Measurements from ENCODE around the gene GLYATL1B.
"Not testable (repeated sequence)": the region's sequence is repeated elsewhere in the genome, so short reads cannot be mapped to it uniquely, and the experiment has no call there.

Gene GLYATL1B

GRCh38 chr11:59086007-59086406 is at the start of gene GLYATL1B:
TSS of gene GLYATL1B (plus strand) at chr11:59086307. CDS start at chr11:59086307, 0 bp downstream.
- DNase-seq: not testable (repeated sequence)

- DNase-seq: not testable (repeated sequence)
These were observed 49.6 kb upstream of the GLYATL1B start for GRCh38 chr11:59036542-59036941.

- DNase-seq: not testable (repeated sequence)
These were observed 48.7 kb upstream of the GLYATL1B start for GRCh38 chr11:59037434-59037833.

GRCh38 chr11:59040607-59041006 is 45.5 kb upstream of the GLYATL1B start:
- DNase-seq: no peak

- not testable (repeated sequence) for DNase-seq
These were observed 34.7 kb upstream of the GLYATL1B start for GRCh38 chr11:59051383-59051782.

GRCh38 chr11:59052355-59052754 is 33.8 kb upstream of the GLYATL1B start:
- DNase-seq: not testable (repeated sequence)

GRCh38 chr11:59053387-59053786 is 32.7 kb upstream of the GLYATL1B start:
- DNase-seq: peak; percentile 68

- peak; percentile 96 for DNase-seq
These were observed 27.7 kb upstream of the GLYATL1B start for GRCh38 chr11:59058120-59059033.

GRCh38 chr11:59060096-59060495 is 26.0 kb upstream of the GLYATL1B start:
- not testable (repeated sequence) for DNase-seq

GRCh38 chr11:59062602-59063529 is 23.2 kb upstream of the GLYATL1B start:
- DNase-seq: no peak

- DNase-seq: not testable (repeated sequence)
These were observed 21.9 kb upstream of the GLYATL1B start for GRCh38 chr11:59063996-59064727.

- DNase-seq: no peak
These were observed 17.0 kb upstream of the GLYATL1B start for GRCh38 chr11:59069087-59069486.

GRCh38 chr11:59076876-59077571 is 9.1 kb upstream of the GLYATL1B start:
- no peak for DNase-seq

- no peak for DNase-seq
These were observed 7.7 kb upstream of the GLYATL1B start for GRCh38 chr11:59078435-59078834.

- no peak for DNase-seq
These were observed 7.0 kb upstream of the GLYATL1B start for GRCh38 chr11:59079086-59079485.

GRCh38 chr11:59080421-59080820 is 5.7 kb upstream of the GLYATL1B start:
- DNase-seq: not testable (repeated sequence)

GRCh38 chr11:59081430-59082020 is 4.6 kb upstream of the GLYATL1B start:
- DNase-seq: not testable (repeated sequence)

- no peak for DNase-seq
These were observed 2.1 kb downstream of the GLYATL1B start for GRCh38 chr11:59088162-59088561.

- DNase-seq: not testable (repeated sequence)
These were observed 7.5 kb downstream of the GLYATL1B start for GRCh38 chr11:59093576-59093975.

GRCh38 chr11:59095225-59095624 is 9.1 kb downstream of the GLYATL1B start:
- not testable (repeated sequence) for DNase-seq

- not testable (repeated sequence) for DNase-seq
These were observed 10.0 kb downstream of the GLYATL1B start for GRCh38 chr11:59095972-59096575.

Measured in islet precursor cell (in vitro differentiated cells).